IPS-18a (cell line): ENCODE results near the gene ANKRD44.
"Not testable (repeated sequence)": the region's sequence is repeated elsewhere in the genome, so short reads cannot be mapped to it uniquely, and the experiment has no call there.

ENCODE experiments used
- H3K27ac ChIP-seq: one replicate; pipeline ENCODE4 v1.5.1; 2013; ENCODE audit warnings: low read length
- H3K27me3 ChIP-seq: one replicate; pipeline ENCODE4 v1.6.1; 2013; ENCODE audit warnings: mild to moderate bottlenecking, low read length; ENCODE audit not compliant: control insufficient read depth, insufficient read depth
- H3K36me3 ChIP-seq: one replicate; pipeline ENCODE4 v1.6.1; 2013; ENCODE audit warnings: low read depth, low read length; ENCODE audit not compliant: control insufficient read depth
- H3K4me1 ChIP-seq: one replicate; pipeline ENCODE4 v1.6.1; 2013; ENCODE audit warnings: low read depth, low read length; ENCODE audit not compliant: control insufficient read depth
- H3K4me3 ChIP-seq: one replicate; pipeline ENCODE4 v1.5.1; 2013; ENCODE audit warnings: low read length
- H3K9ac ChIP-seq: one replicate; pipeline ENCODE4 v1.6.1; 2013; ENCODE audit warnings: mild to moderate bottlenecking, low read length, moderate library complexity
- H3K9me3 ChIP-seq: one replicate; pipeline ENCODE4 v1.6.1; 2013; ENCODE audit warnings: low read depth, low read length; ENCODE audit not compliant: control insufficient read depth

ANKRD44 gene

GRCh38 chr2:197310271-197310985, at the start of gene ANKRD44:
Gene ANKRD44 (minus strand): TSS chr2:197310780. CDS start chr2:197310604, 176 bp downstream.
- H3K27ac ChIP-seq: no peak within 1 kb of the TSS
- no peaks in the 10 kb centered on the region for H3K36me3 ChIP-seq
- H3K9me3 ChIP-seq: no peaks in the 10 kb centered on the region
- peak within 1 kb of the TSS; percentile 36 for H3K9ac ChIP-seq
- peak within 1 kb of the TSS; percentile 71 for H3K4me3 ChIP-seq
- peaks cover 51% of the 10 kb centered on the region for H3K27me3 ChIP-seq
- peaks cover 6% of the 10 kb centered on the region for H3K4me1 ChIP-seq

GRCh38 chr2:197359859-197360258, 49.3 kb upstream of the ANKRD44 start:
- no peak overlapping the region for H3K27ac ChIP-seq

GRCh38 chr2:197358931-197359330, 48.4 kb upstream of the ANKRD44 start:
- Histone ChIP-seq H3K9me3 (no peaks in the 10 kb centered on the region), H3K9ac (no peak overlapping the region), H3K36me3 (no peaks in the 10 kb centered on the region), H3K27me3 (no peaks in the 10 kb centered on the region), H3K4me1 (no peaks in the 10 kb centered on the region), H3K27ac (no peak overlapping the region), H3K4me3 (no peak overlapping the region)

More at GRCh38 chr2:197359859-197360258, 49.3 kb upstream of the ANKRD44 start:
- H3K4me1 ChIP-seq: no peaks in the 10 kb centered on the region
- no peak overlapping the region for H3K9ac ChIP-seq
- no peak overlapping the region for H3K4me3 ChIP-seq
- no peaks in the 10 kb centered on the region for H3K27me3 ChIP-seq
- H3K9me3 ChIP-seq: no peaks in the 10 kb centered on the region
- H3K36me3 ChIP-seq: no peaks in the 10 kb centered on the region

DNA sequence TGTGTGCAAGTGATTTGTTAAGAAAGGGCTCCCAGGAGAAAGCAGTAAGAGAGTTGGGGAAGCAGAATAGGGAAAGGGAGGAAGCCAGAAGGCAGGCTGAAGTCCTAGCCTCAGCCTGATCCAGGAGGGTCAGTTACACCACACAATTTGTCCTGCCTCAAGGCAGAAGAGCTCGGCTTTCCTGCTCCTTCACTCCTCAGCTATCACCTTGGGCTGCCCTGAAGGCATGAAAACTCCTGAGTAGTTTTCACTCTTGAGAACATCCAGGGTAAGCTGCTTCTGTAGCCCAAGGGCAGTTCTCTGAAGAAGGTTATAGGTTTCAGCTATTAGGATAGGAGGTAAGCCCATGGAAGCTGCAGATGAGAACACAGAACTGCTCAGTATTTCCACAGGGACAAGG, 47.4 kb upstream of the ANKRD44 start:
- no peak overlapping the region for H3K27ac ChIP-seq
- no peaks in the 10 kb centered on the region for H3K27me3 ChIP-seq
- no peak overlapping the region for H3K4me3 ChIP-seq
- no peaks in the 10 kb centered on the region for H3K36me3 ChIP-seq
- no peak overlapping the region for H3K9ac ChIP-seq
- no peaks in the 10 kb centered on the region for H3K9me3 ChIP-seq
- H3K4me1 ChIP-seq: no peaks in the 10 kb centered on the region

GRCh38 chr2:197356136-197356535, 45.6 kb upstream of the ANKRD44 start:
- H3K27me3 ChIP-seq: no peaks in the 10 kb centered on the region
- H3K4me1 ChIP-seq: no peaks in the 10 kb centered on the region
- no peak overlapping the region for H3K9ac ChIP-seq
- no peak overlapping the region for H3K27ac ChIP-seq
- no peaks in the 10 kb centered on the region for H3K36me3 ChIP-seq
- no peak overlapping the region for H3K4me3 ChIP-seq
- no peaks in the 10 kb centered on the region for H3K9me3 ChIP-seq

DNA sequence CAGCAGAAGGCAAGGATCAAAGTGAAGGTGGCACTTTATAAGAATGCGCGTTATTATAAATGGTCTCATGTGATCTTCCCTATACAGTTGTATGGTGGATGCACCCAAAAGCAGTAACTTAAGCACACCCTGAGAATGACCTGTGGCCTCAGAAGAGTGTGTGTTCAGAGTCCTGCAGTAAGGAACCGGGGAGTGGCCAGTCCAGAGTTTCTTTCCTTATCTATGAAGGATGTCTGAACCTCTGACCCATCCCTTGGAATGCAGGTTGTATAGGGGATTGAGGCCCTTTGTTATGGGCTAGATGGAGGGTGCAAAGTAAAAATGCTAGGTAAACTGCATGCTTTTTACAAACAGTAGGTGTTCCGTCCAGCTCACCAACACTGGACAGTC, 43.6 kb upstream of the ANKRD44 start:
- no peak overlapping the region for H3K27ac ChIP-seq
- no peak overlapping the region for H3K4me3 ChIP-seq
- H3K36me3 ChIP-seq: no peaks in the 10 kb centered on the region
- H3K9ac ChIP-seq: no peak overlapping the region
- H3K9me3 ChIP-seq: no peaks in the 10 kb centered on the region
- no peaks in the 10 kb centered on the region for H3K4me1 ChIP-seq
- no peaks in the 10 kb centered on the region for H3K27me3 ChIP-seq

DNA sequence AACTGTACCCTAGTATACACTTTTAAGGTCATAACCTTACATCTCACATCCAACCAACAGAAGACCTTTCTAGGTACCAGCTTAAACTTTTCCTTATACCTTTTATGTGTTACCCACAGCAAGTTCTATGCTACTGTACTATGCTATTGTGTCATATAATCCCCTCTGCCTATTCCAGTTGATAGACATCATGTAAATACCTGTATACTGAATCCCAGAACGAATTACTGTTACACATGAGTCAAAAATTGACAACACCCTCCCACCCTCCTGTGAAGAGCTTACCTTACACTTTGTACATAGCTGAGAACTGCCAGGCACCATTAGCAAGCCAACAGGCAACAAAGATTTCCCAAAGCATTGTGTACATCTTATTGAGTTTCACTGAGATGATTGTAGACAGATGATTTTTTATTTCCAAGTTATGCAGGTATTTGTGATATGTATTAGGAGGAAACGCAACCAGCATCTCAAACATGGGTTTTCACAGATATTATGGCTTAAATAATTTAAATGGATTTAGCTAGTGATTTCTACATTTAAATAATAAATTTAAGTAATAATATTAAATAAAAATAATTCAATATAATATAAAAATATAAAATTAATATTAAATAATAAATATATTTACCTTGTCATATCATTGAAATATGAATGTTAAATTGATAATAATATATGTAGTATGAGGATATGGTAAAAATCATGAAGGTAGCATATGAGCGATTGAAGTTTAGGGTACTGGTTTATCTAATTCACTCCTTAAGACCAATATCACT, 43.0 kb upstream of the ANKRD44 start:
- Histone ChIP-seq H3K4me3 (no peak overlapping the region), H3K36me3 (no peaks in the 10 kb centered on the region), H3K9me3 (no peaks in the 10 kb centered on the region), H3K4me1 (no peaks in the 10 kb centered on the region), H3K27ac (no peak overlapping the region), H3K27me3 (no peaks in the 10 kb centered on the region), H3K9ac (no peak overlapping the region)

- H3K4me3 ChIP-seq: no peak overlapping the region
- H3K4me1 ChIP-seq: no peaks in the 10 kb centered on the region
- H3K36me3 ChIP-seq: no peaks in the 10 kb centered on the region
- H3K9me3 ChIP-seq: no peaks in the 10 kb centered on the region
- no peak overlapping the region for H3K9ac ChIP-seq
- H3K27me3 ChIP-seq: no peaks in the 10 kb centered on the region
- no peak overlapping the region for H3K27ac ChIP-seq
These were observed 39.1 kb upstream of the ANKRD44 start for GRCh38 chr2:197349699-197350098.

DNA sequence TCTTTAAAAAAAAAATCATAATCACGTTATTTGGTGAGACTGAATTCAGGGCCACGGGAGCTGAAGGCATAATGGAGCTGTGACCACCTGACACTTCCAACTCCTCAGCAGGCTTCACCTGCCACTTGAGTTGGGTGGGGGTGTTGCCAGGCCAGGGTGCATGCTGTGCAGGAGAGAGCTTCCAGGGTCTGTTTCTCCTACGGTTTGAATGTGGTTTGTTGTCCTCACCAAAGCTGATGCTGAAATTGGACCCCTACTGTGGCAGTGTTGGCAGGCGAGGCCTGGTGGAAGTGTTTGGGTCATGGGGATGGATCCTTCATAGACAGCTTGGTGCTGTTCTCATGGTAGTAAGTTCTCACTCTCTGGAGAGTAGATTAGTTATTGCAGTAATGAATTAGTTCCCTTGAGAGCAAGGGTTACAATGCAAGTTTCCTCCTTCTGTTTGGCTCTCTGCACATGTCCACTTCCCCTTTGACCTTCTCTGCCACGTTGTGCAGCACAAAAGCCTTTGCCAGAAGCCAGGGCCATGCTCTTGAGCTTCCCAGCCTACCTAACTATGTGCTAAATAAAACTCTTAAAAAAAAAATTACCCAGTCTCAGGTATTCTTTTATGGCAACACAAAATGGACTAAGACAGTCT, 38.3 kb upstream of the ANKRD44 start:
- H3K9me3 ChIP-seq: no peaks in the 10 kb centered on the region
- H3K27ac ChIP-seq: no peak overlapping the region
- no peaks in the 10 kb centered on the region for H3K27me3 ChIP-seq
- H3K9ac ChIP-seq: no peak overlapping the region
- no peaks in the 10 kb centered on the region for H3K4me1 ChIP-seq
- H3K36me3 ChIP-seq: no peaks in the 10 kb centered on the region
- no peak overlapping the region for H3K4me3 ChIP-seq

DNA sequence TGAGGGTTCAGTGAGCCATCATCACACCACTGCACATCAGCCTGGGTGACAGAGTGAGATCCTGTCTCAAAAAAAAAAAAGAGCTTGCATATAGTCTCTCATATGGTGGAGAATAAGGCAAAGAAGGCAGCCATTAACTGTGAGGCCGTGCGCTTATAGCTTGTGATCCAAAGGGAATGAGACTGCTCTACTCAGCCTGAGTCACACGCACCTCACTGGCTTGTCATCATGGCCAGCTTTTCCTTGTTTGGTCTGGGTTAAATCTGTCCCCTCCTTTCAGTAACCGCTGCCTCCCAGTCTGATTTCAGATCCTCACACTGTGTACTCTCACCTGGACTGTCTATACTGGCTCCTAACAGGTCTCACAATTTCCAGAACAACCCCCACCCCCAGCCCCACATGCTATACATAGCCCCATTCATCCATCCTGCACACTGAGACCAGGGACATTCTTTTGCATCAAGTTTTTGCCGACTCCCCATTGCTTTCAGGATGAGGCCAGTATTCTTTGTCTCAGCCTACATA, 35.3 kb upstream of the ANKRD44 start:
- H3K27me3 ChIP-seq: no peaks in the 10 kb centered on the region
- no peaks in the 10 kb centered on the region for H3K36me3 ChIP-seq

DNA sequence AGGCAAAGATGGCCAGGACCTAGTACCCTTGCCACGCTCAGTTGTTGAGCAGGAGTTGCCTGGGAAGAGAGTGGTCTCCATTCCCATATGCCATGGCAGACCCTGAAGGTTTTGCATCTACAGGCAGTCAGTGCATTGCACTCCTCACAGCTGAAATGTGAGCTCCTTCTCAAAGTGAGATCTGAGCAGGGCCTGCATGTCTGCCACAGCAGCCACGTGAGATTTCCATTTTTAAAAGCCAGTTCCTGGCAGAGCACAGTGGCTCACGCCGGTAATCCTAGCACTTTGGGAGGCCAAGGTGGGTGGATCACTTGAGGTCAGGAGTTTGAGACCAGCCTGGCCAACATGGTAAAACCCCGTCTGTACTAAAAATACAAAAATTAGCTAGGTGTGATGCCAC, 33.4 kb upstream of the ANKRD44 start:
- not testable (repeated sequence) for H3K27me3 ChIP-seq, H3K9ac ChIP-seq, H3K27ac ChIP-seq, H3K9me3 ChIP-seq, H3K4me1 ChIP-seq, H3K4me3 ChIP-seq, H3K36me3 ChIP-seq

More for the DNA sequence above, 35.3 kb upstream of the ANKRD44 start:
- Histone ChIP-seq H3K9me3 (no peaks in the 10 kb centered on the region), H3K4me1 (no peaks in the 10 kb centered on the region), H3K4me3 (no peak overlapping the region), H3K9ac (no peak overlapping the region), H3K27ac (no peak overlapping the region)
